Jurkat, Clone E6-1 (cell line): ENCODE measurements around the gene TMOD2. TPM values are rescaled to one million over a fixed set of nuclear protein-coding genes. Genes with fewer than 3 reads are reported as not detected.

Experiments
- DNase-seq: peaks from one replicate; pipeline ENCODE4 v3.0.0-alpha.2; 2011; ENCODE audit warnings: low read depth, low spot score
- H3K4me3 ChIP-seq: 2 replicates; pipeline ENCODE4 v1.5.1; 2011; ENCODE audit warnings: mild to moderate bottlenecking, low read length, control low read depth, moderate library complexity
- polyA plus RNA-seq: library from polyadenylated mRNA; unstranded; fragments of >200 nt; gene quantifications from one replicate; pipeline ENCODE4 v1.2.1, GENCODE V29; 2012; ENCODE audit warnings: missing spikeins; ENCODE audit not compliant: insufficient read length, insufficient read depth

TMOD2 gene
- polyA plus RNA-seq = 6.2 TPM

GRCh38 chr15:51750792-51751696, at the start of gene TMOD2:
Gene TMOD2, plus strand, starts transcription at chr15:51751597. Its CDS starts 14,845 bp downstream, at chr15:51766442.
- DNase-seq = peak; percentile 52

GRCh38 chr15:51702710-51703109, 48.7 kb upstream of the TMOD2 start:
- DNase-seq = no peak
- no peak overlapping the region for H3K4me3 ChIP-seq

More at GRCh38 chr15:51750792-51751696, at the start of gene TMOD2:
- peak within 1 kb of the TSS; percentile 65 for H3K4me3 ChIP-seq

GRCh38 chr15:51706291-51706690, 45.1 kb upstream of the TMOD2 start:
- no peak overlapping the region for H3K4me3 ChIP-seq
- DNase-seq = no peak

- DNase-seq = no peak
- H3K4me3 ChIP-seq = no peak overlapping the region
Measured at GRCh38 chr15:51706926-51707608, 44.3 kb upstream of the TMOD2 start.

GRCh38 chr15:51708013-51708412, 43.4 kb upstream of the TMOD2 start:
- no peak overlapping the region for H3K4me3 ChIP-seq
- DNase-seq = no peak

GRCh38 chr15:51709031-51709430, 42.4 kb upstream of the TMOD2 start:
- DNase-seq = no peak
- no peak overlapping the region for H3K4me3 ChIP-seq

- DNase-seq = no peak
- H3K4me3 ChIP-seq = no peak overlapping the region
Measured at GRCh38 chr15:51714162-51714561, 37.2 kb upstream of the TMOD2 start.

GRCh38 chr15:51714911-51715310, 36.5 kb upstream of the TMOD2 start:
- DNase-seq = no peak
- no peak overlapping the region for H3K4me3 ChIP-seq

- H3K4me3 ChIP-seq = no peak overlapping the region
- DNase-seq = no peak
Measured at GRCh38 chr15:51718219-51718618, 33.2 kb upstream of the TMOD2 start.

- no peak for DNase-seq
Measured at GRCh38 chr15:51718746-51719145, 32.7 kb upstream of the TMOD2 start.

GRCh38 chr15:51720201-51720995, 31.0 kb upstream of the TMOD2 start:
- no peak for DNase-seq
- H3K4me3 ChIP-seq = no peak overlapping the region

More at GRCh38 chr15:51718746-51719145, 32.7 kb upstream of the TMOD2 start:
- H3K4me3 ChIP-seq = no peak overlapping the region

GRCh38 chr15:51721199-51721960, 30.0 kb upstream of the TMOD2 start:
- no peak overlapping the region for H3K4me3 ChIP-seq
- DNase-seq = no peak

GRCh38 chr15:51724199-51724598, 27.2 kb upstream of the TMOD2 start:
- no peak overlapping the region for H3K4me3 ChIP-seq
- DNase-seq = no peak

GRCh38 chr15:51724673-51725072, 26.7 kb upstream of the TMOD2 start:
- H3K4me3 ChIP-seq = no peak overlapping the region
- DNase-seq = no peak

- H3K4me3 ChIP-seq = no peak overlapping the region
- DNase-seq = no peak
Measured at GRCh38 chr15:51726302-51727073, 24.9 kb upstream of the TMOD2 start.

GRCh38 chr15:51727141-51727897, 24.1 kb upstream of the TMOD2 start:
- H3K4me3 ChIP-seq = no peak overlapping the region
- no peak for DNase-seq

GRCh38 chr15:51731549-51732267, 19.7 kb upstream of the TMOD2 start:
- DNase-seq = peak; percentile 83
- H3K4me3 ChIP-seq = peak overlapping the region; percentile 47
